Astrocyte (in vitro differentiated cells and primary cell): ENCODE results near the gene MRPL22. TPM values are rescaled to one million over a fixed set of nuclear protein-coding genes. Genes with fewer than 3 reads are reported as not detected.
A peak's percentile ranks its signal among the peaks of the same experiment; 100 is the strongest.

Experiments used
- DNase-seq: peaks from one replicate; pipeline ENCODE4 v3.0.0-alpha.2; 2010; ENCODE audit warnings: low read depth
- FAIRE-seq: peaks from 2 replicates; lab custom pipeline; 2011; peaks lifted over from hg19 to GRCh38; lab: Jason Lieb, UNC
- H2AFZ ChIP-seq: 2 replicates; pipeline ENCODE4 v1.6.0; 2012; ENCODE audit warnings: low read depth, low read length, inconsistent platforms
- H3K27ac ChIP-seq: 2 replicates; pipeline ENCODE4 v1.5.1; 2011; ENCODE audit warnings: low read depth, low read length, inconsistent platforms
- H3K27me3 ChIP-seq: 2 replicates; pipeline ENCODE4 v1.6.0; 2011; ENCODE audit warnings: low read length, inconsistent platforms; ENCODE audit not compliant: insufficient read depth
- H3K36me3 ChIP-seq: 2 replicates; pipeline ENCODE4 v1.5.1; 2011; ENCODE audit warnings: low read length, inconsistent platforms; ENCODE audit not compliant: insufficient read depth
- H3K4me1 ChIP-seq: 2 replicates; pipeline ENCODE4 v1.5.1; 2011; ENCODE audit warnings: low read length, inconsistent platforms; ENCODE audit not compliant: insufficient read depth
- H3K4me2 ChIP-seq: 2 replicates; pipeline ENCODE4 v1.6.0; 2012; ENCODE audit warnings: low read length, inconsistent platforms
- H3K4me3 ChIP-seq: 2 replicates; pipeline ENCODE4 v1.5.1; 2011; ENCODE audit warnings: low read depth, mild to moderate bottlenecking, low read length, inconsistent platforms; ENCODE audit not compliant: insufficient read depth
- H3K79me2 ChIP-seq: 2 replicates; pipeline ENCODE4 v1.6.0; 2012; ENCODE audit warnings: mild to moderate bottlenecking, low read length, inconsistent platforms; ENCODE audit not compliant: insufficient read depth
- H3K9ac ChIP-seq: 2 replicates; pipeline ENCODE4 v1.6.0; 2012; ENCODE audit warnings: mild to moderate bottlenecking, low read length, inconsistent platforms
- H3K9me3 ChIP-seq: 2 replicates; pipeline ENCODE4 v1.5.1; 2012; ENCODE audit warnings: low read depth, mild to moderate bottlenecking, low read length, inconsistent platforms; ENCODE audit not compliant: insufficient read depth
- H4K20me1 ChIP-seq: 2 replicates; pipeline ENCODE4 v1.6.0; 2012; ENCODE audit warnings: low read length, inconsistent platforms; ENCODE audit not compliant: insufficient read depth
- H3K27ac Mint-ChIP-seq: one replicate; pipeline ENCODE4 v1.8.0; 2021; ENCODE audit warnings: mild to moderate bottlenecking, mixed read lengths; ENCODE audit not compliant: unreplicated experiment
- H3K27me3 Mint-ChIP-seq: one replicate; pipeline ENCODE4 v1.8.0; 2021; ENCODE audit warnings: low read depth, mixed read lengths; ENCODE audit not compliant: unreplicated experiment
- H3K36me3 Mint-ChIP-seq: one replicate; pipeline ENCODE4 v1.8.0; 2021; ENCODE audit warnings: low read depth, mixed read lengths; ENCODE audit not compliant: unreplicated experiment
- H3K4me1 Mint-ChIP-seq: one replicate; pipeline ENCODE4 v1.8.0; 2021; ENCODE audit warnings: low read depth, mixed read lengths; ENCODE audit not compliant: unreplicated experiment
- H3K4me3 Mint-ChIP-seq: one replicate; pipeline ENCODE4 v1.8.0; 2021; ENCODE audit warnings: mild to moderate bottlenecking, moderate library complexity, mixed read lengths; ENCODE audit not compliant: unreplicated experiment
- H3K9me3 Mint-ChIP-seq: one replicate; pipeline ENCODE4 v1.8.0; 2021; ENCODE audit warnings: mild to moderate bottlenecking, mixed read lengths; ENCODE audit not compliant: unreplicated experiment
- EZH2 ChIP-seq: IDR thresholded peaks from 2 replicates; pipeline ENCODE4 v1.6.1; 2012; ENCODE audit warnings: mild to moderate bottlenecking, low read length, inconsistent platforms; ENCODE audit not compliant: insufficient read depth
- total RNA-seq: library from RNA; stranded (reverse); gene quantifications from 2 replicates; pipeline ENCODE4 v1.2.1, GENCODE V29; 2021
- TF ChIP-seq, protein P1 (sequence below): IDR thresholded peaks from 2 replicates; pipeline ENCODE4 v1.5.1; 2011; ENCODE audit warnings: low read depth, mild to moderate bottlenecking, inconsistent platforms, low read length, moderate library complexity; ENCODE audit not compliant: insufficient read depth

The MRPL22 gene
- total RNA-seq, 1 donor from 2014 or later, result 49.1 TPM

DNA sequence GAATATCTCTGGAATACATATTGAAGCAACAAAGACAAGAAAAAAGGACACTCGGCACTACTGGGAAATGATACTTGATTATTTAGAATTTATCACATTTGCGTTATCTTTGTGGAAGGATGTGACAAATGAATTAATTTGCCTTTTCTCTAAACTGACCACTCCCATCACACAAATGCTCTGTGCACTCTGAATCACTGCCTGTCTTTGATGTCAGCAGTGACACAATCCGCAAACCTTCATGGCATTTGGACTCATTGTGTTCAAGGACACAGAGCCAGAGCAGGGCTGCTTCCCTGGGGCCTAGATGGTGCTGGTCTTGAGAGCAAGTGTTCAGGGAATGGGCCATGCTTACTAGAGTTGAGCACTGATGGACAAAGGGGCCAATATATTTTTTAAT lies 67.8 kb downstream of the MRPL22 start:
- H3K9me3 ChIP-seq, result no peaks in the 10 kb centered on the region
- no peaks in the 10 kb centered on the region for H3K9me3 Mint-ChIP-seq
- H3K27ac Mint-ChIP-seq, result no peak overlapping the region
- no peaks in the 10 kb centered on the region for H3K79me2 ChIP-seq
- no peak overlapping the region for H2AFZ ChIP-seq
- no peaks in the 10 kb centered on the region for H3K4me1 Mint-ChIP-seq
- H3K27me3 ChIP-seq, result no peaks in the 10 kb centered on the region
- no peak overlapping the region for H3K27ac ChIP-seq
- no peak overlapping the region for H3K4me3 Mint-ChIP-seq
- TF ChIP-seq, protein P1, sequence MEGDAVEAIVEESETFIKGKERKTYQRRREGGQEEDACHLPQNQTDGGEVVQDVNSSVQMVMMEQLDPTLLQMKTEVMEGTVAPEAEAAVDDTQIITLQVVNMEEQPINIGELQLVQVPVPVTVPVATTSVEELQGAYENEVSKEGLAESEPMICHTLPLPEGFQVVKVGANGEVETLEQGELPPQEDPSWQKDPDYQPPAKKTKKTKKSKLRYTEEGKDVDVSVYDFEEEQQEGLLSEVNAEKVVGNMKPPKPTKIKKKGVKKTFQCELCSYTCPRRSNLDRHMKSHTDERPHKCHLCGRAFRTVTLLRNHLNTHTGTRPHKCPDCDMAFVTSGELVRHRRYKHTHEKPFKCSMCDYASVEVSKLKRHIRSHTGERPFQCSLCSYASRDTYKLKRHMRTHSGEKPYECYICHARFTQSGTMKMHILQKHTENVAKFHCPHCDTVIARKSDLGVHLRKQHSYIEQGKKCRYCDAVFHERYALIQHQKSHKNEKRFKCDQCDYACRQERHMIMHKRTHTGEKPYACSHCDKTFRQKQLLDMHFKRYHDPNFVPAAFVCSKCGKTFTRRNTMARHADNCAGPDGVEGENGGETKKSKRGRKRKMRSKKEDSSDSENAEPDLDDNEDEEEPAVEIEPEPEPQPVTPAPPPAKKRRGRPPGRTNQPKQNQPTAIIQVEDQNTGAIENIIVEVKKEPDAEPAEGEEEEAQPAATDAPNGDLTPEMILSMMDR, result no peak
- no peak for TF ChIP-seq EZH2
- no peaks in the 10 kb centered on the region for H3K36me3 Mint-ChIP-seq
- H3K9ac ChIP-seq, result no peak overlapping the region
- H3K4me3 ChIP-seq, result no peak overlapping the region
- H3K36me3 ChIP-seq, result no peaks in the 10 kb centered on the region
- no peak overlapping the region for H3K4me2 ChIP-seq
- H3K4me1 ChIP-seq, result no peaks in the 10 kb centered on the region
- no peaks in the 10 kb centered on the region for H3K27me3 Mint-ChIP-seq
- DNase-seq (peak; percentile 14), FAIRE-seq (no peak)
- no peaks in the 10 kb centered on the region for H4K20me1 ChIP-seq

DNA sequence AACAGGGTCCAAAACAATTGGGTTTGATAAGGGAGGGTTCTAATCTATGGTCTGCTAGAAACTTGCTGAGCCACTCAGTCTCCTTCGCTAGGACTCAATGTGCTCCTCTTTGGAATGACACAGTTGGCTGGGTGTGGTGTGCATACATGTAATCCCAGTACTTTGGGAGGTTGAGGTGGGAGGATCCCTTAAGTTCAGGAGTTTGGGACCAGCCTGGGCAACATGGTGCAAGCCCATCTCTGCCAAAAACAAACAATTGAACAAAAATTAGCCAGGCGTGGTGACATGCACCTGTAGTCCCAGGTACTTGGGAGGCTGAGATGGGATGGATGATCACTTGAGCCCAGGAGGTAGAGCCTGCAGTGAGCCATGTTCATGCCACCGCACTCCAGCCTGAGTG lies 70.0 kb downstream of the MRPL22 start:
- no peaks in the 10 kb centered on the region for H3K36me3 Mint-ChIP-seq
- H3K9me3 ChIP-seq, result no peaks in the 10 kb centered on the region
- no peak overlapping the region for H3K4me3 Mint-ChIP-seq
- H3K4me3 ChIP-seq, result no peak overlapping the region
- no peaks in the 10 kb centered on the region for H3K36me3 ChIP-seq
- no peak overlapping the region for H3K27ac ChIP-seq
- no peak for TF ChIP-seq EZH2
- TF ChIP-seq, protein P1, result no peak
- no peaks in the 10 kb centered on the region for H3K79me2 ChIP-seq
- peaks cover 7% of the 10 kb centered on the region for H3K27me3 Mint-ChIP-seq
- peaks cover 13% of the 10 kb centered on the region for H3K9me3 Mint-ChIP-seq
- no peaks in the 10 kb centered on the region for H4K20me1 ChIP-seq
- no peaks in the 10 kb centered on the region for H3K4me1 ChIP-seq
- H3K27me3 ChIP-seq, result no peaks in the 10 kb centered on the region
- DNase-seq (no peak), FAIRE-seq (no peak)
- no peak overlapping the region for H2AFZ ChIP-seq
- no peak overlapping the region for H3K4me2 ChIP-seq
- H3K27ac Mint-ChIP-seq, result no peak overlapping the region
- H3K4me1 Mint-ChIP-seq, result no peaks in the 10 kb centered on the region
- H3K9ac ChIP-seq, result no peak overlapping the region

DNA sequence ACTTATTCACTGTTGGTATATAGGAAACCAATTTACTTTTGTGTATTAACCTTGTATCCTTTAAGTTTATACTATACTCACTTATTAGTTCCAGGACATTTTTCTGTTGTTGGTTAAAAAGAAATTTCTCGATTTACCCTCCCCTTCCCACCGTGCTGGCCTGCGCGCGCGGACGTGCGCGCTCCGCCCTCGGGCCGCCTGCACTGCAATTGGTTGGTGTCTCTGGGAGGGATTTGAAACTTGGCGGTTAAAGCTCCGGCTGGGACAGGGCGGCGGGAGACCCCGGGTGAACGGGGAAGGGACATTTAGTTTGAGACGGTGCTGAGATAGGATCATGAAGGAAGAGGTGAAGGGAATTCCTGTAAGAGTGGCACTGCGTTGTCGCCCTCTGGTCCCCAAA lies 72.7 kb downstream of the MRPL22 start, which contains the start of gene KIF4B:
Gene KIF4B (plus strand): TSS at position 230 of the 400 bp plus-strand sequence. CDS start 105 bp downstream, at position 335.
- no peak within 1 kb of the TSS for H3K9ac ChIP-seq
- no peaks in the 10 kb centered on the region for H3K79me2 ChIP-seq
- TF ChIP-seq, protein P1, result no peak
- TF ChIP-seq EZH2, result no peak
- no peaks in the 10 kb centered on the region for H3K9me3 ChIP-seq
- Mint-ChIP-seq H3K4me1 (no peaks in the 10 kb centered on the region), H3K36me3 (no peaks in the 10 kb centered on the region), H3K27ac (no peak within 1 kb of the TSS), H3K4me3 (no peak within 1 kb of the TSS), H3K9me3 (peaks cover 16% of the 10 kb centered on the region), H3K27me3 (peaks cover 7% of the 10 kb centered on the region)
- no peaks in the 10 kb centered on the region for H3K27me3 ChIP-seq
- H2AFZ ChIP-seq, result no peak within 1 kb of the TSS
- no peaks in the 10 kb centered on the region for H3K36me3 ChIP-seq
- H3K4me2 ChIP-seq, result no peak within 1 kb of the TSS
- DNase-seq (no peak), FAIRE-seq (no peak)
- no peaks in the 10 kb centered on the region for H3K4me1 ChIP-seq
- H4K20me1 ChIP-seq, result no peaks in the 10 kb centered on the region
- no peak within 1 kb of the TSS for H3K4me3 ChIP-seq
- H3K27ac ChIP-seq, result no peak within 1 kb of the TSS
